PC-9 (cell line): Measurements from ENCODE around the gene NECAB2.

Experiments used
- EZH2 ChIP-seq: fragments of 200-600 bp; sonication (generic); IDR thresholded peaks from 2 replicates; pipeline ENCODE4 v1.8.0; 2017; ENCODE audit warnings: antibody characterized with exemption, low read depth
- TF ChIP-seq, protein P1 (sequence below): fragments of 200-600 bp; sonication (generic); conservative IDR thresholded peaks from 2 replicates; pipeline ENCODE4 v1.6.1; 2017; ENCODE audit warnings: mixed run types, antibody characterized with exemption, mild to moderate bottlenecking, moderate library complexity

GRCh38 chr16:83923581-83924365, 44.3 kb upstream of the NECAB2 start:
- TF ChIP-seq, protein P1, sequence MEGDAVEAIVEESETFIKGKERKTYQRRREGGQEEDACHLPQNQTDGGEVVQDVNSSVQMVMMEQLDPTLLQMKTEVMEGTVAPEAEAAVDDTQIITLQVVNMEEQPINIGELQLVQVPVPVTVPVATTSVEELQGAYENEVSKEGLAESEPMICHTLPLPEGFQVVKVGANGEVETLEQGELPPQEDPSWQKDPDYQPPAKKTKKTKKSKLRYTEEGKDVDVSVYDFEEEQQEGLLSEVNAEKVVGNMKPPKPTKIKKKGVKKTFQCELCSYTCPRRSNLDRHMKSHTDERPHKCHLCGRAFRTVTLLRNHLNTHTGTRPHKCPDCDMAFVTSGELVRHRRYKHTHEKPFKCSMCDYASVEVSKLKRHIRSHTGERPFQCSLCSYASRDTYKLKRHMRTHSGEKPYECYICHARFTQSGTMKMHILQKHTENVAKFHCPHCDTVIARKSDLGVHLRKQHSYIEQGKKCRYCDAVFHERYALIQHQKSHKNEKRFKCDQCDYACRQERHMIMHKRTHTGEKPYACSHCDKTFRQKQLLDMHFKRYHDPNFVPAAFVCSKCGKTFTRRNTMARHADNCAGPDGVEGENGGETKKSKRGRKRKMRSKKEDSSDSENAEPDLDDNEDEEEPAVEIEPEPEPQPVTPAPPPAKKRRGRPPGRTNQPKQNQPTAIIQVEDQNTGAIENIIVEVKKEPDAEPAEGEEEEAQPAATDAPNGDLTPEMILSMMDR, result no peak
- TF ChIP-seq EZH2, result no peak
